H1 (cell line): ENCODE data around the gene VGF. TPM values are rescaled to one million over a fixed set of nuclear protein-coding genes. Genes with fewer than 3 reads are reported as not detected.

Experiments
- CTCF ChIA-PET: fragments of 300-600 bp; sonication (Branson Sonifier 250); formaldehyde crosslinking; loops from one replicate; lab custom pipeline; 2021; ENCODE audit not compliant: partially characterized antibody; lab: Charles Lee
- POLR2A ChIA-PET: fragments of 300-600 bp; sonication (Branson Sonifier 250); formaldehyde crosslinking; loops from one replicate; lab custom pipeline; 2021; ENCODE audit warnings: inconsistent platforms; ENCODE audit not compliant: partially characterized antibody; lab: Charles Lee
- DNase-seq, 2 experiments: peaks; one replicate each; pipeline versions ENCODE4 v3.0.0 to v3.0.0-alpha.2; 2010 to 2022; ENCODE audit warnings: low spot score in 2 of 2, low read depth in 1 of 2, mixed read lengths in 1 of 2
- FAIRE-seq: peaks from 2 replicates; lab custom pipeline; 2011; peaks lifted over from hg19 to GRCh38; lab: Jason Lieb, UNC
- H2AFZ ChIP-seq: 2 replicates; pipeline ENCODE4 v1.8.1; 2012; ENCODE audit warnings: low read length, inconsistent platforms
- H2AK5ac ChIP-seq: 2 replicates; pipeline ENCODE4 v1.6.1; 2013; ENCODE audit warnings: low read depth, low read length
- H2BK120ac ChIP-seq: replicated peaks from 2 replicates; pipeline ENCODE3; 2013; ENCODE audit warnings: low read depth, low read length, inconsistent platforms
- H2BK12ac ChIP-seq: 2 replicates; pipeline ENCODE4 v1.6.1; 2013; ENCODE audit warnings: low read depth, low read length
- H2BK15ac ChIP-seq: 2 replicates; pipeline ENCODE4 v1.6.1; 2013; ENCODE audit warnings: low read length
- H2BK20ac ChIP-seq: 2 replicates; pipeline ENCODE4 v1.6.1; 2013; ENCODE audit warnings: low read length
- H2BK5ac ChIP-seq: 2 replicates; pipeline ENCODE4 v1.6.1; 2013; ENCODE audit warnings: low read depth, low read length
- H3K14ac ChIP-seq: 2 replicates; pipeline ENCODE4 v1.6.1; 2013; ENCODE audit warnings: inconsistent platforms; ENCODE audit not compliant: insufficient read length
- H3K18ac ChIP-seq: 2 replicates; pipeline ENCODE4 v1.6.1; 2013; ENCODE audit warnings: low read length; ENCODE audit errors: extremely low read depth
- H3K23ac ChIP-seq: 2 replicates; pipeline ENCODE4 v1.6.1; 2013; ENCODE audit warnings: inconsistent platforms; ENCODE audit not compliant: insufficient read length
- H3K23me2 ChIP-seq: 2 replicates; pipeline ENCODE4 v1.6.1; 2013; ENCODE audit warnings: low read depth, low read length
- H3K27ac ChIP-seq: 2 replicates; pipeline ENCODE4 v1.6.1; 2011; ENCODE audit warnings: low read depth, low read length, inconsistent platforms
- H3K27me3 ChIP-seq, 4 experiments: replicated peaks in 1 of 4; 1 replicate in 1 of 4; 2 replicates in 3 of 4; pipeline versions ENCODE4 v1.6.1 to v1.8.1; 2011 to 2013; ENCODE audit warnings: low read length in 3 of 4, mild to moderate bottlenecking in 3 of 4, inconsistent platforms in 2 of 4, mixed read lengths in 2 of 4, moderate library complexity in 1 of 4; ENCODE audit not compliant: control insufficient read depth in 3 of 4, insufficient read depth in 3 of 4; ENCODE audit errors: extremely low read depth in 1 of 4
- H3K36me3 ChIP-seq, 4 experiments: 2 replicates each; pipeline versions ENCODE4 v1.6.1 to v1.8.1; 2011 to 2013; ENCODE audit warnings: mild to moderate bottlenecking in 4 of 4, low read length in 3 of 4, moderate library complexity in 2 of 4, control low read depth in 1 of 4, inconsistent platforms in 1 of 4; ENCODE audit not compliant: insufficient read depth in 4 of 4, control insufficient read depth in 2 of 4
- H3K4ac ChIP-seq: replicated peaks from 2 replicates; pipeline ENCODE3; 2013; ENCODE audit warnings: low read length, low read depth, mixed read lengths, inconsistent platforms; ENCODE audit not compliant: insufficient read length
- H3K4me1 ChIP-seq, 4 experiments: replicated peaks in 1 of 4; 1 replicate in 1 of 4; 2 replicates in 3 of 4; pipeline versions ENCODE4 v1.6.1 to v1.8.1; 2011 to 2013; ENCODE audit warnings: low read length in 3 of 4, inconsistent platforms in 2 of 4, mixed read lengths in 1 of 4; ENCODE audit not compliant: insufficient read depth in 4 of 4, control insufficient read depth in 3 of 4
- H3K4me2 ChIP-seq, 2 experiments: 2 replicates each; pipeline versions ENCODE4 v1.6.1 to v1.8.1; 2011 to 2013; ENCODE audit warnings: low read depth in 2 of 2, low read length in 2 of 2, control low read depth in 1 of 2, inconsistent platforms in 1 of 2, mild to moderate bottlenecking in 1 of 2; ENCODE audit not compliant: insufficient read depth in 1 of 2
- H3K4me3 ChIP-seq, 4 experiments: fragments of 200-600, 300-600 bp in 1 of 4; sonication (generic), shearing (Covaris generic), sonication (Bioruptor Twin) in 1 of 4; 2 replicates each; pipeline versions ENCODE4 v1.5.1 to v1.8.1; 2011 to 2016; ENCODE audit warnings: low read length in 4 of 4, low read depth in 3 of 4, control low read depth in 2 of 4, inconsistent platforms in 2 of 4, mild to moderate bottlenecking in 2 of 4, mixed read lengths in 1 of 4, moderate library complexity in 1 of 4; ENCODE audit not compliant: insufficient read depth in 2 of 4; ENCODE audit errors: extremely low read depth in 1 of 4
- H3K56ac ChIP-seq: replicated peaks from 2 replicates; pipeline ENCODE3; 2013; ENCODE audit warnings: low read depth, mild to moderate bottlenecking, mixed read lengths, low read length, inconsistent platforms; ENCODE audit not compliant: insufficient read length
- H3K79me1 ChIP-seq: 2 replicates; pipeline ENCODE4 v1.6.1; 2013; ENCODE audit warnings: low read depth, low read length, control low read depth
- H3K79me2 ChIP-seq, 2 experiments: 2 replicates each; pipeline versions ENCODE4 v1.6.1 to v1.8.1; 2012 to 2013; ENCODE audit warnings: low read length in 2 of 2, mild to moderate bottlenecking in 2 of 2, inconsistent platforms in 1 of 2; ENCODE audit not compliant: insufficient read depth in 2 of 2, control insufficient read depth in 1 of 2
- H3K9ac ChIP-seq, 4 experiments: replicated peaks in 1 of 4; 1 replicate in 1 of 4; 2 replicates in 3 of 4; pipeline versions ENCODE4 v1.6.1 to v1.8.1; 2011 to 2013; ENCODE audit warnings: low read depth in 3 of 4, low read length in 3 of 4, control low read depth in 2 of 4, mild to moderate bottlenecking in 2 of 4, moderate library complexity in 2 of 4, inconsistent platforms in 1 of 4; ENCODE audit errors: extremely low read depth in 1 of 4
- H3K9me3 ChIP-seq, 2 experiments: 2 replicates each; pipeline versions ENCODE4 v1.6.1 to v1.8.1; 2012 to 2013; ENCODE audit warnings: mild to moderate bottlenecking in 2 of 2, moderate library complexity in 2 of 2, control low read depth in 1 of 2, inconsistent platforms in 1 of 2, low read depth in 1 of 2, low read length in 1 of 2, mixed read lengths in 1 of 2; ENCODE audit not compliant: insufficient read depth in 2 of 2
- H4K20me1 ChIP-seq, 2 experiments: replicated peaks in 1 of 2; 2 replicates each; pipeline versions ENCODE3 to v1.8.1; 2011 to 2013; ENCODE audit warnings: inconsistent platforms in 2 of 2, low read length in 2 of 2, mild to moderate bottlenecking in 1 of 2; ENCODE audit not compliant: insufficient read depth in 2 of 2, control insufficient read depth in 1 of 2
- H4K5ac ChIP-seq: 2 replicates; pipeline ENCODE4 v1.6.1; 2013; ENCODE audit warnings: low read length, low read depth, mixed read lengths, inconsistent platforms; ENCODE audit not compliant: insufficient read length
- H4K8ac ChIP-seq: 2 replicates; pipeline ENCODE4 v1.8.0; 2013; ENCODE audit warnings: mild to moderate bottlenecking, moderate library complexity, low read length, inconsistent platforms; ENCODE audit not compliant: insufficient read depth; ENCODE audit errors: extremely low read depth
- H4K91ac ChIP-seq: replicated peaks from 2 replicates; pipeline ENCODE3; 2013; ENCODE audit warnings: low read length, mixed read lengths, inconsistent platforms; ENCODE audit not compliant: insufficient read length
- CHD1 ChIP-seq: IDR thresholded peaks from 2 replicates; pipeline ENCODE4 v1.6.1; 2012; ENCODE audit warnings: low read depth, low read length, improper control_type of control experiment
- FOSL1 ChIP-seq: IDR thresholded peaks from 2 replicates; pipeline ENCODE4 v1.6.1; 2011; ENCODE audit warnings: mild to moderate bottlenecking, low read depth, low read length, moderate library complexity; ENCODE audit not compliant: insufficient read depth
- SP4 ChIP-seq: IDR thresholded peaks from 2 replicates; pipeline ENCODE4 v1.6.1; 2012; ENCODE audit warnings: low read length, inconsistent platforms
- SUZ12 ChIP-seq: fragments of 200-600 bp; sonication (generic); IDR thresholded peaks from 2 replicates; pipeline ENCODE4 v1.6.1; 2012; ENCODE audit warnings: mild to moderate bottlenecking, inconsistent platforms, low read length, moderate library complexity, mixed read lengths
- TAF1 ChIP-seq: IDR thresholded peaks from 2 replicates; pipeline ENCODE4 v1.6.1; 2011; ENCODE audit warnings: mild to moderate bottlenecking, low read depth, low read length
- TBP ChIP-seq: IDR thresholded peaks from 2 replicates; pipeline ENCODE4 v1.6.1; 2011; ENCODE audit warnings: low read depth, low read length, improper control_type of control experiment
- TCF12 ChIP-seq: IDR thresholded peaks from 2 replicates; pipeline ENCODE4 v1.6.1; 2011; ENCODE audit warnings: low read depth, mild to moderate bottlenecking, low read length
- TEAD4 ChIP-seq: IDR thresholded peaks from 2 replicates; pipeline ENCODE4 v1.6.1; 2012; ENCODE audit warnings: low read depth, low read length, inconsistent platforms, mixed read lengths
- WGBS, 2 experiments: shearing (Covaris generic) in 1 of 2; methylation state at CpG; one replicate each; pipeline versions ENCODE4 v1.1.6 to v1.1.7; 2013 to 2015; ENCODE audit warnings: low lambda C conversion rate in 2 of 2, mixed read lengths in 2 of 2, inconsistent platforms in 1 of 2, low coverage in 1 of 2, missing lambda C conversion rate in 1 of 2; ENCODE audit not compliant: insufficient replicate concordance in 2 of 2, insufficient coverage in 1 of 2, insufficient read length in 1 of 2; ENCODE audit errors: extremely low coverage in 1 of 2, missing lambda C conversion rate in 1 of 2; 5-methylcytosine and 5-hydroxymethylcytosine counted together
- polyA plus RNA-seq, 7 experiments: library from polyadenylated mRNA; depleted of rRNA in 3 of 7; stranded (reverse) in 5 of 7; unstranded in 2 of 7; fragments of >200 nt in 5 of 7; fragments of 200-250 nt in 2 of 7; gene quantifications; 1 replicate in 5 of 7; 2 replicates in 1 of 7; 4 replicates in 1 of 7; pipeline versions ENCODE4 v1.2.1 to v1.2.3, GENCODE V29; 2011 to 2013; ENCODE audit warnings: missing spikeins in 2 of 7, mixed read lengths in 2 of 7
- total RNA-seq: library from RNA; stranded (reverse); fragmentation: NEBNext Ultra II Directional; extraction: Animal tissue kit (Norgen Biotek cat#: 25700); gene quantifications from 2 replicates; pipeline ENCODE4 v1.2.1, GENCODE V29; 2021
- TF ChIP-seq, protein P1 (sequence below): IDR thresholded peaks from 2 replicates; pipeline ENCODE4 v1.6.1; 2012; ENCODE audit warnings: inconsistent platforms

Gene VGF
- total and polyA plus RNA-seq, 2 of the 8 experiments (the other 6 are each of a cell fraction or from before 2014, with no cell fraction given): 1.6 to 7.0 TPM

DNA sequence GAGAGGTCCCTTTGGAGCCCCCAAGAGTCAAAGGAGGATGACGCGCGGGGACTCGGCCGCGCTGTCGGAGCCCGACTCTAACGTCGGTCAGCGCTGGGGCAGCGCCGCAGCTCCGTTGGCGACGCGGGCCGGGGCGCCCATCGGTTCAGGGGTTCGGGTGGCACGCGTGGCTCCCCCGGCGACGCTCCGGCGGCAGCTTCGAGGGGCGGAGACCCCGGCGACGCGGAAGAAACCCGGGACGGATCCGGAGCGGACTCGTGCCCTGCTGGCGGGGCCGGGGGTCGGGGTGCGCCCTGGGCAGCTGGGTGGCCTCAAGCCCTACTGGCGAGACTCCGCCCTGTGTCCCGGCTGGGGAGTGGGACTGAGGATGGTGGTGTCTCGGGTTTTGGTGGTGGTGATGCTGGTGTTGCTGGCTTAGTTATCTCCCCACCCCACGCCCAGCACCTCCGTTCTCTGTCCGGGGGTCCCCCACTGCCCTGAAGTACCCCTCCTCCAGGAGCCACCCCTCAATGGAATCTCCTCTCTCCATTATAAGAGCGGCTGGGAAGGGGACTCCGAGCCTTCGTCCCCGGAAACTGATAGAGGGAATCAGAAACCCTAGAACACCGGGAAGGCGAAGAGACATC, 14.9 kb upstream of the VGF start, which contains the start of gene NAT16:
NAT16 (minus strand) TSS at position 164 of the 626 bp plus-strand sequence. CDS start 5,486 bp downstream, outside the sequence.
- H3K9ac ChIP-seq: no peak within 1 kb of the TSS
- DNase-seq (peak in 1 of 2 experiments; percentile 76), FAIRE-seq (no peak)
- ChIA-PET POLR2A (interaction anchor here (1.0 to 1.3 kb wide), 2 partner anchors 19 to 20 kb away, joined by 3 to 4 read pairs; no protein-coding TSS in a partner anchor), CTCF (interaction anchor here (0.7 to 1.2 kb wide), 4 partner anchors 9 to 36 kb away, joined by 3 to 8 read pairs (median 6); no protein-coding TSS in a partner anchor)
- peak within 1 kb of the TSS; percentile 90 for H3K4me2 ChIP-seq
- H4K91ac ChIP-seq: peak within 1 kb of the TSS; percentile 44
- H3K27ac ChIP-seq: no peak within 1 kb of the TSS
- peak within 1 kb of the TSS; percentile 48 for H3K18ac ChIP-seq
- no peak within 1 kb of the TSS for H3K4ac ChIP-seq
- H3K79me1 ChIP-seq: no peaks in the 10 kb centered on the region
- no peaks in the 10 kb centered on the region for H3K79me2 ChIP-seq
- H2BK20ac ChIP-seq: peak within 1 kb of the TSS; percentile 98; the same call in 1 of the 2 replicates
- no peak within 1 kb of the TSS for H3K23ac ChIP-seq
- peaks cover 17% of the 10 kb centered on the region; the same call in 1 of the 2 replicates for H3K23me2 ChIP-seq
- H4K5ac ChIP-seq: no peak within 1 kb of the TSS
- H2BK5ac ChIP-seq: peak within 1 kb of the TSS; percentile 39; the same call in 1 of the 2 replicates
- no peaks in the 10 kb centered on the region for H3K36me3 ChIP-seq
- WGBS, 2 experiments: 15% methylated on average over 25 of the region's 56 CpGs; no CpG with 5 or more reads in 1 of the 2 experiments
- H2AK5ac ChIP-seq: no peak within 1 kb of the TSS
- H3K14ac ChIP-seq: no peak within 1 kb of the TSS
- peak within 1 kb of the TSS; percentile 19 for H3K56ac ChIP-seq
- peak within 1 kb of the TSS; percentile 18; the same call in 1 of the 2 replicates for H2BK15ac ChIP-seq
- peak within 1 kb of the TSS; percentile 55; the same call in 1 of the 2 replicates for H2BK12ac ChIP-seq
- H2AFZ ChIP-seq: peak within 1 kb of the TSS; percentile 40
- peaks cover 0 to 7% (median 3%) of the 10 kb centered on the region in 4 experiments; a peak in 6 of 7 replicates for H3K4me1 ChIP-seq
- peak within 1 kb of the TSS; percentile 10; the same call in 1 of the 2 replicates for H4K8ac ChIP-seq
- no peaks in the 10 kb centered on the region for H4K20me1 ChIP-seq
- no peaks in the 10 kb centered on the region for H3K9me3 ChIP-seq
- H3K27me3 ChIP-seq: peaks cover 24 to 58% (median 50%) of the 10 kb centered on the region in 4 experiments
- H2BK120ac ChIP-seq: no peak within 1 kb of the TSS
- peak within 1 kb of the TSS; percentile 63 to 77 (median 68) for H3K4me3 ChIP-seq
- TF ChIP-seq TAF1 (no peak), TCF12 (no peak), TBP (no peak), FOSL1 (no peak), TEAD4 (no peak), SP4 (no peak), SUZ12 (peak; percentile 62; the same call in 1 of the 2 replicates), CHD1 (no peak)
- TF ChIP-seq, protein P1, sequence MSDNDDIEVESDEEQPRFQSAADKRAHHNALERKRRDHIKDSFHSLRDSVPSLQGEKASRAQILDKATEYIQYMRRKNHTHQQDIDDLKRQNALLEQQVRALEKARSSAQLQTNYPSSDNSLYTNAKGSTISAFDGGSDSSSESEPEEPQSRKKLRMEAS: peak; percentile 87
